Renal cortex interstitium (tissue), 11 donors: ENCODE results near the gene AP5S1. TPM values are rescaled to one million over a fixed set of nuclear protein-coding genes. Genes with fewer than 3 reads are reported as not detected.

Experiments used
- DNase-seq, 11 donors: peaks; one replicate each; pipeline ENCODE4 v3.0.0-alpha.2; 2013; ENCODE audit warnings: low read depth in 9 of 11, low spot score in 4 of 11; ENCODE audit errors: extremely low read depth in 1 of 11
- polyA plus RNA-seq, 3 donors: library from polyadenylated mRNA; unstranded; fragments of 120-200 nt; gene quantifications; one replicate each; pipeline ENCODE4 v1.2.1, GENCODE V29; 2013; ENCODE audit not compliant: insufficient read length in 3 of 3

AP5S1 gene
- polyA plus RNA-seq, 3 donors, result 8.0 to 11.8 (median 9.3) TPM

GRCh38 chr20:3801299-3801698, 19.0 kb upstream of the AP5S1 start:
- no peak for DNase-seq

- no peak for DNase-seq
Observed at GRCh38 chr20:3801846-3802245, 18.5 kb upstream of the AP5S1 start.

- no peak for DNase-seq
Observed at GRCh38 chr20:3802524-3803239, 17.7 kb upstream of the AP5S1 start.

- no peak for DNase-seq
Observed at GRCh38 chr20:3803289-3803688, 17.1 kb upstream of the AP5S1 start.

- DNase-seq, result no peak
Observed at GRCh38 chr20:3803854-3804253, 16.5 kb upstream of the AP5S1 start.

GRCh38 chr20:3804254-3804751, 16.0 kb upstream of the AP5S1 start:
- no peak for DNase-seq

- DNase-seq, result no peak
Observed at GRCh38 chr20:3804781-3805180, 15.6 kb upstream of the AP5S1 start.

GRCh38 chr20:3808544-3808943, 11.8 kb upstream of the AP5S1 start:
- DNase-seq, result no peak

- DNase-seq, result peak in 8 of 11 donors; percentile 81 to 91 (median 88)
Observed at GRCh38 chr20:3811467-3812258, 8.7 kb upstream of the AP5S1 start.

GRCh38 chr20:3812259-3812681, 8.1 kb upstream of the AP5S1 start:
- no peak for DNase-seq

GRCh38 chr20:3812975-3813847, 7.1 kb upstream of the AP5S1 start:
- no peak for DNase-seq

- no peak for DNase-seq
Observed at GRCh38 chr20:3813848-3814581, 6.3 kb upstream of the AP5S1 start.

GRCh38 chr20:3814928-3815495, 5.3 kb upstream of the AP5S1 start:
- DNase-seq, result no peak

- no peak for DNase-seq
Observed at GRCh38 chr20:3815703-3816315, 4.5 kb upstream of the AP5S1 start.

GRCh38 chr20:3818155-3819151, 1.9 kb upstream of the AP5S1 start:
- peak in 3 of 11 donors; percentile 57 to 74 (median 64) for DNase-seq

GRCh38 chr20:3819411-3820047, 818 bp upstream of the AP5S1 start:
- no peak for DNase-seq
